NCI-H774 (cell line): ENCODE data around the gene FBXO48.
A peak's percentile ranks its signal among the peaks of the same experiment; 100 is the strongest.
"Not testable (repeated sequence)": the region's sequence is repeated elsewhere in the genome, so short reads cannot be mapped to it uniquely, and the experiment has no call there.

Experiments used
- DNase-seq: peaks from one replicate; lab custom pipeline; 2025; lab: John Stamatoyannopoulos, UW

Gene FBXO48, protein sequence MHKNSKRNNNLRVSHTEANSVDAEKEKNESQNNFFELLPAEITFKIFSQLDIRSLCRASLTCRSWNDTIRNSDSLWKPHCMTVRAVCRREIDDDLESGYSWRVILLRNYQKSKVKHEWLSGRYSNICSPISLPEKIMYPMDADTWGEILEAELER

DNA sequence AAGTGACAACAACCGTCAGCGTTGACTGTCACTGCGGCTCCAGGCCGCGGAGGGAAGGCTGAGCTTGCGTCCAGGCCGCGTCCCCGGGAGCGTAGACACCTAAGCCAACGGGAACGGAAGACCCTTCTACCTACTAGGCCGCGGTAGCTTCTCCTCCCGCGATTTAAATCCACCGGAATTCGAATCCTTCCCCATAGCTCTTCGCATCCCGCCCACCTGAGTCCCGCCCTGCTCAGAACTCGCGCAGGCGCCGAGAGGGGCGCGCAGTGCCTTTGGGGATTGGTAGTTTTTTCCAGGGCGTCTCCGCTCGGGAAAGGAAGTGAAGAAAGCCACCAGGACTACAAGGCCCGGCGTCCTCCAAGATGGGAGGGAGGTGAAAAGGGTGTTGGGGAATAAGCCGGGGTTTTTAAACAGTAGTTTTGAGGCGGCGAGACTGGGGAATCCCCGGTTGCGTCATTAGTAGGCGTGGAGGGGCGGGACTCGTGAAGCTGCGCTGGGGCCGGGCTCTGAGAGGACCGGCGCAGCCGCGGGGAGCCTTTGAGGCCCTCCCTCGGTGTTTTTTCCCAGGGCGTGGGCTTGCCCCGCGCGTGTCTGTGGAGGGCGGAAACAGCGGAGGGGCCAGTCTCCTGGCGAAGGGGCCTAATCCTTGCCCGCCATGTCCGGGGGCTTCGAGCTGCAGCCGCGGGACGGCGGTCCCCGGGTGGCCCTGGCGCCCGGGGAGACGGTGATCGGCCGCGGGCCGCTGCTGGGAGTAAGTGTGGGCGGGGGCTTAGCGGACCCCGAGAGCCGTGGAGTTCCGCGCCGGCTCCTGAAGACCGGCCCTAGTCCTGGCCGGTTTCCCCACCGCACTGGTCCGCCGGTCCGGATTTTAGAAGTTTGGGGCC, at the start of gene FBXO48, which contains the start of gene APLF:
TSS of gene FBXO48 (minus strand) at position 218 of the 884 bp plus-strand sequence. CDS start 2,149 bp downstream, outside the sequence.
TSS of gene APLF (plus strand) at position 509 of the 884 bp plus-strand sequence. CDS start at position 656, 147 bp downstream.
- DNase-seq, result peak; percentile 98

DNA sequence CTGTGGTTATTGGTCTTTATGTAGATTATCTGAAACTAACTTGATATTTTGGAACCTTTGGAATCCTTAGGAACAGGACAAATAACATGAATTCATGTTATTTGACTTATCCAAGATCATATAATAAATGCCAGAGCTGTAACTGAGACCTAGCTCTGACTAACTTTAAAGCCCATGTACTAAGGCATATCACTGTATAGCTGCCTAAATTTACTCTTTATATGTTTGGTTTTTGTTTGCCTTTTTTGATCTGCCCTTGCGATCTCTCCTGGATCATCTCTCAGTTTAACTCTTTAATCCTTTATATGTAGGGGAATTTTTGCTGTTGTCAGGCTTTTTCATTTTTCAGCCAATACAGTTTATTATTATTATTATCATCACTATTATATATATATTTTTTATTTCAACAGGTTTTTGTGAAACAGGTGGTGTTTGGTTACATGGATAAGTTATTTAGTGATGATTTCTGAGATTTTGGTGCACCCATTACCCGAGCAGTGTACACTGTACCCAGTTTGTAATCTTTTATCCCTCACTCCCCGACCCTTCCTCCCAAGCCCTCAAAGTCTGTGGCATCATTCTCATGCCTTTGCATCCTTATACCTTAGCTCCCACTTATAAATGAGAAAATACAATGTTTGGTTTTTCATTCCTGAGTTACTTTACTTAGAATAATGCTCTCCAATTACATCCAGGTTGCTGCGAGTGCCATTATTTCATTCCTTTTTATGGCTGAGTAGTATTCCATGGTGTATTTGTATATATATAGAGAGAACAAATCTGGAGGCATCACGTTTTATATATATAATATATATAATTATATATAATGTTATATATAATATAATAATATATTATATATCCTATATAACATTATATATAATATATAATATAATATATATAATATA, 49.2 kb upstream of the FBXO48 start:
- DNase-seq, result no peak

DNA sequence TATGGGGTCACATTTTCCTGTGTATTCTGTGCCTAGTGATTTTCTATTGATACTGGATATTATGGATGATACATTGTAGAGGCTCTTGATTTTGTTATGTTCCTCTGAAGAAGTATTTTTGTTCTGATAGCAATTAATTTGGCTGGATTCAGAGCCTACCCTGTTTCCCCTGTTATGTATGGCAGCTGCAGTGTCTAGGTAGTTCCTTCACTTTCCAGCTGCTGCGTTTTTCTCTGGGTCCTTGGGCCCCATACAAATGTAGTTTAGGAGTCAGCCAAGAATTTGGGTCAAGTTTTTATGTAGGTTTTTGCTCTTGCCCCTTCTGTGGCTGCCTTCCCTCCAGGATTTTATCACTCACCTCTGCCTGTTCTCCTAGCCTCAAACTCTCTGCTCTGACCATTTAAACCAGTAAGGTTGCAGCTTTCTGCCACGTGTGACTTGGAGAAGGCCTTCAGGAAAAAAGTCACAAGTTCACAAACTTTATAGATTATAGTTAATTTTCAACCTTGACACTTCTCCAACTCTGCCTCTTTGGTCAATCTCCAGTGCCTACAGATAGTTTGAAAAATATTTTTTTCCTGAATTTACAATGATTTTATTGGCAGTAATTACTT, 47.3 kb upstream of the FBXO48 start:
- DNase-seq, result no peak

DNA sequence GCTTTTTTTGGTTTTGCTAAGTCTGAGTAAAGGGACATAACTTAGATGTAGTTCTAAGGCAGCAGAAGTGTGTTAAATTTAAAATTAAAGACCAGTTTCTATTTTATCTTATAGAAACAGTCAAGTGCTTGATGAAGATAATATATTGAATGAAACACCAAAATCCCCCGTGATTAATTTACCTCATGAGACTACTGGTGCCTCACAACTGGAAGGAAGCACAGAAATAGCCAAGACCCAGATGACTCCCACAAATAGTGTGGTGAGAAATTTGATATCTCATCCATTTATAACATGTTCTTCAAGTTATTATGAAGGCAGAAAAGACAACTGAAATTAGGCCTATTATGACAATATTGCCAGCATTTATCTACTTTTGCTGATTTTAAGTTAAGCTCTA, 45.9 kb upstream of the FBXO48 start:
- no peak for DNase-seq

DNA sequence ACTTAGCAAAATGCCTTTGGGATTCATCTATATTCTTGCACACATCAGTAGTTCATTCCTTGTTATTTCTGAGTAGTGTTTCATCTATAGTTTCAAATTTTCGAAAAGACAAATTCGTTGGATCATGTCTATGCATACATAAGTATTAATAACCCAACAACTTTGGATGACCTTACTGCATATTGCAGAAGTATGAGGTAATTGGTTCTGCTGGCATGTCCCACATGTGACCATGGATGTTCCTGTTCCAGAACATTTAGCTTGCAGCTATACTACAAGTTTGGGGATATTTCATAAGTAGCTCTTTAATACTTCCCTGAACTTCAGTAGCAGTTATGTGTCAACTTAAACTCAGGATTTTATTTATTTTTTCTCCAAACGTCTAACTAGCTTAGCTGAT, 45.2 kb upstream of the FBXO48 start:
- DNase-seq, result no peak

DNA sequence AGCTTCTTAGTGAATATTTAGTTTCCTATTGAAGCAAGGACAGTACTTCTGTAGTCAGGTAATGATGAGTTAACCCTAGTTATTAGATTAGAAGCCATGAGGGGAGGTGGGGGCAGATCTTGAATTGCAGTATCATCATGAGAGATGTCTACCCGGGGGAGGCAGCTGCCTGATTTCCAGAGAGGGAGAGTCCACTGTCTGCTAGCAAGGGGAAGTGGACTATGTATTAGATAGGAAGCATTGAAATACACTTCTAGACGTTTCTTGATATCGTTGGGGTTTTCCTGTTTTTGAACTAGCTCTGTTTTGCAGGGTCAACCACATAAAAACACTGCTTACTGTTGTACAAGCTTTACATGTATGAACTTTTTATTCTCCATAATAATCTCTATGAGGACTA, 39.1 kb upstream of the FBXO48 start:
- no peak for DNase-seq

DNA sequence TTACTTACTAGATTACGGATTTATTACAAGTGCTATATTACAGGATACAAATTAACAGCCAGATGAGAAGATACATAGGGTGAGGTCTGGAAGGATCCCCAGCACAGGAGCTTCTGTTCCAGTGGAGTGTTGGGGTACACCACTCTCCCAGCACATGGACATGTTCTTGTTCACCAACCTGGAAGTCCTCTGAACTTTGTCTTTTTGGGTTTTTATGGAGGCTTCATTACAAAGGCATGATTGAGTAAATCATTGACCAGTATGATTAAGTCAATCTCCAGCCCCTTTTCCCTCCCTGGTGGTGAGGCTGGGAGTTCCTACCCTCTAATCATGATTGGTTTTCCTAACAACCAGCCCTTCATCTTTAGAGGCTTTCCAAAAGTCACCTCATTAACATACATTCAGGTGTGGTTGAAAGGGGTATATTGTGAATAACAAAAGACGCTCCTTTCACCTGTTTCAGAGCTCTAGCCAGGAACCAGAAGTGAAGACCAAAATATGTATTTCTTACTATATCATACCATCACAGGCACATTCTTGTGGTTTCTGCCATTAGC, 38.6 kb upstream of the FBXO48 start:
- DNase-seq, result no peak

DNA sequence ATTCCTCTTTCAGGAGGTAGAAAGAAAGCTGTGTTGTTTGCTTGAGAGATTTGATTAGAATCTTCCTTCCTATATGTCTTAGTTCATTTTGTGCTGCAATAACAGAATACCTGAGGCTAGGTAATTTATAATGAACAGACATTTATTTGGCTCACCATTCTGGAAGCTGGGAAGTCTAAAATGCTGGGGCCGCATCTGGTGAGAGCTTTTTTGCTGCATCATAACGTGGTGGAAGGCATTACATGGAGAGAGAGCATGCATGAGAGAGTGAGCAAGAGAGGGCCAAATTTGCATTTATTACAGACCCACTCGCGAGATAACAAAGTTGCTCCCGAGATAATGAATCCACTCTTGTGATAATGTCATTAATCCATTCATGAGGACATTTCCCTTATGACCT, 34.7 kb upstream of the FBXO48 start:
- no peak for DNase-seq

DNA sequence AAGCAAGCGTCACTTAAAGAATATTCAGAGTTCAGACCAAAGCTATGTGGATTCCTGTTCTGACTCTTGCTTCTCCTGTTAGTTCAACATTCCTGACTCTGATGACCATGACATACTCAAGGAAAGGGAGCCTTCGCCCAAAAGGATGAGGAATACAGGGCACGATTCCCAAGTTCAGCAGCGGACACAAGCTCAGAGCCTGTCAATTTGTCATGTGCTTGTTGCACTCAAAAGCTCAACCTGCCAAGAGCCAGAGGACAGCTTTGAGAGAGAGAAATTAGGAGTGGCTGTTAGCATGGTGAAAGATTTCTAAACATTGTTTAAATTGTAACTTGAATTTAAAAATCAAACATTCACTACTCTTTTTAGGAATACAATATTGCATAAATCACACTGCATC, 33.6 kb upstream of the FBXO48 start:
- no peak for DNase-seq

DNA sequence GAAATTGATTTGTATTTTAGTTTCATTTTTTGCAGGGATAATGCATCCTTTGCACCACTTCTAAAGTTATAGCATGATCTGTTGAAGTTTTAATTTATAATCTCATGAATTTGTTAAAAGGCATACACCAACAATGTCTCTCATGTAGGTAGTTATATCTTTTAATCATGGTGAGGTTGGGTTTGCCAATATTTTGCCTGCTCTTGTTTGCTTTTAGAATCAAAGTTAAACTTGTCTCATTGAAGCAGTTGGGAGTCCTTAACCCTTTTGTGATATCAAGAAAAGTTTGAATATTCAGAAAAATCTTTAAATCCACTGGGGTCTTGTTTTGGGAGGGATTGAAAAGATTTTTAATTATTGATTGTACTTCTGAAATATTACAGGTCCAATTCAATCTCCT, 32.0 kb upstream of the FBXO48 start:
- DNase-seq, result no peak

DNA sequence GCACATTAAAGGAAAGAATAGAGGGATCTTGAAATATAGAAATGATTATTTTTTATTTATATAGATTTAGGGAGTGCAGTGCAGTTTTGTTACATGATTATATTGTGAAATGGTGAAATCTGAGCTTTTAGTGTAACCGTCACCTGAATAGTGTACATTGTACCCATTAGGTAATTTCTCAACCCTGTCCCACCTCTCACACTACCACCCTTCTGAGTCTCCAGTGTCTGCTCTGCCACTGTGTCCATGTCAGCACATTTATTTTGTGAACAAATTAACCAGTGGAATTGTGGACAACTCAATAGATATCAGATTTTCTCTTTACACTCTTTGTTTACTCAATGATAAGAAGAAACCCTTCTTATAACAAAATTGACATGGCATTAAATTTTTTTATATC, 24.5 kb upstream of the FBXO48 start:
- DNase-seq, result no peak

DNA sequence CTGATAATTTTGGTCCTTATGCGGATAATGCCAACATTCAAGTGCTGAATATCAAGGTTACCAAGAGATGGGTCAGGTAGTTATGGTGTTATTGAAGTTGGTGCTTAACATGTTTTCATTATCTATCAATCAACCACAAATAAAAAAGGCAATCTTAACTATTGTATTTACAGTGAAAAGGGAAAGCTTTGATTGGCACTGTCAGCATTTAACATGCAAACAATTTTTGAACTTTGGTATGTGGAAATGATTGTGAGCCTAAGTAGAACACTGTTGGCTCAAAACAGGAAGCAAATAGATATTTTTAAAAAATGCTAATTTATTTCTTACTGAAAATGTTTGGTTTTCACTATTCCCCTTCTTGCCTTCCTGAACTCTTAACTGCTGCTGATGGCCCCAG, 22.2 kb upstream of the FBXO48 start:
- no peak for DNase-seq

DNA sequence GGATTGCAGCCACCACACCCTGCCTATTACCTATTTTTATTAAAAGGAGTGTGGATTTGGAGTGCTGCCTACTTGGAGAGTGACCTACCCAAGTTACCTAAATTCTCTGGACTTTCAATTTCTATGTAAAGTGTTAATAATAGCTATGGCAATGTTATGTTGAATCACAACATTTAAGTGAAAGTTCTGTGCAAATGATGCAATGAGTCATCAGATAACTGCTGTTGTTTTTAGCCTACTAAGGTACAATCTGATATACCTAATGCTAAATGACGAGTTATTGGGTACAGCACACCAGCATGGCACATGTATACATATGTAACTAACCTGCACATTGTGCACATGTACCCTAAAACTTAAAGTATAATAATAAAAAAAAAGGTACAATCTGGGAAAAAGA, 21.5 kb upstream of the FBXO48 start:
- DNase-seq, result not testable (repeated sequence)

DNA sequence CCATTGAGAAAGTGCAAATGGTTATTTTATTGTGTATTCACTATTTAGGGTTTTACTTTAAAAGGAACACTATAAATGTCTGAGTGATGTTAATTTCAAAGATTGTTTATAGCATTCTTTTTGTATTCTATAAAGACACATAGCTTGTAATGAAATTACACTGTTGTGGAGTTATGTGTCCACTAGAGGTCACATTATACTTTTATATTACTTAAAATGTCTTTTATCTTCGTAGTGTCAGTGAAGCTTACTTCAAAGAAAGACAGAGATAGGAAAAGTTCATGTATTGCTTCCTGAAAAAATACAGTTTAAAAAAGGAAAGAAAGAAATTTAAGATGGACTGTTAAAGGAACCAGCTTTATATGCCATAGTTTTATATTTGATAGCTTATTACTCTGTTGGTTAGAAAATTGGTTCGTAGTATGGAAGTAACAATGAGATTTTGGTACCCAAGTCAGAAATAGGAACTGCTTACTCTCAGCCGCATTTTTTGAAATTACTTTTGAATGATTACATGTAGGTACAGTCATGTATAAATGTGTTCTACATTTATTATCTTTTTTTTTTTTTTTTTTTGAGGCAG, 20.8 kb upstream of the FBXO48 start:
- DNase-seq, result peak; percentile 19

DNA sequence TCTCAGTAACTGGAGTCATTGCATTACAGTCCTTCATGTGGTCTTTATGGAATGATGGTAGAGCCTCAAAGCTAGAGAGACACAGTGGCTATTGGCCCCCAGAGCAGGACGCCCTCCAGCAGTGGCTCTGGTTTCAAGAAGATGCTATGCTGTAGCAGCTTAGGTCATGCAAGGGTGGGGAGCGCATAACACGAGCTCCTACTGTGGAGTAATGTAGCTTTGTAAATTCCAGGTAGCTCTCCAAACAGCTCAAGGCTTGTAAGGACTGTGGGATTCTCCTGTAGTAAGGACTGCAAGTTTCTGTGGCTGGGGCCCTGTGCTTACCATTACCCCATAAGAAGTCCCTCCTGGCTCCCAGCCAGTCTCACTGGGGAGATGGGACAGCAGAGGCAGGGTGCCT, 15.9 kb upstream of the FBXO48 start:
- DNase-seq, result no peak

DNA sequence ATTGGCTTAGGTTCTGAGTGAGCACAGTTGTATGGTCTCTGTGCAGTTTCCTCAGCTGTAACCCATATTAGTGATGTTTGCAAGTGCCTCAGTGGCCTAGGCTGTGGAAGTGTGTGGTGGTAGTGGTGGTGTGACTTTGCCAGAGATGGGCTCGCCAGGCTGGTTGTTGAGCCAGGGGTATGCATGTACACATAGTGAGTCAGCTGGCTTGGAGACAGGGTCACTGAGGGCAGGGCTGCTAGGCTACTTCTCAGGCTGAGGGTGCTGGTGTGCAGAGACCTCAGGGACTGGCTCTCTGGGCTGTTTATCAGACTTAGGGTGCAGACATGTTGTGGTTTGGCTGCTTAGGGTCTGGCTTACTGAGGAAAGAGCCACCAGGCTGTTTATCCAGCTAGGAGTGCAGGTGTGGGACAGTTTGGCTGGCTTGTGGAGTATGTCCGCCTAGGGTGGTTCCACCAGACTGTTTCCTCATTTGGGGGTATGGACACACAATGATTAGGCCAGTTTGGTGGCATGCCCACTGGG, 15.3 kb upstream of the FBXO48 start:
- no peak for DNase-seq

DNA sequence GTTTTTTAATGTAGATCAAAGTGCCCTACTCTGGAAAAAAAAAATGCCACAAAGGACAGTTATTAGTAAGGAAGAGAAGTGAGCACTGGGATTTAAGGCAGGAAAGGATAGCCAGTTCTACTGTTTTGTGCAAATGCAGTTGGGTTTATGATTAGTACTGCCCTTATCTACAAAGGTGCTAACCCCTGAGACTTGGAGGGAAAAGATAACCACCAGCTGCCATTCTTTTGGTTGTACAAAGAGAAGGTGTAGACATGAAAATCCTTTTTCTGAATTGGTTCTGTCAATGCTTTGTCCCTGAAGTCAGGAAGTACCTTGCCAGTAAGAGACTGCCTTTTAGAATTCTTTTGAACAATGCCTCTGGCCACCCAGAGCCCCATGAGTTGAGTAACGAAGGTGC, 11.6 kb upstream of the FBXO48 start:
- no peak for DNase-seq

DNA sequence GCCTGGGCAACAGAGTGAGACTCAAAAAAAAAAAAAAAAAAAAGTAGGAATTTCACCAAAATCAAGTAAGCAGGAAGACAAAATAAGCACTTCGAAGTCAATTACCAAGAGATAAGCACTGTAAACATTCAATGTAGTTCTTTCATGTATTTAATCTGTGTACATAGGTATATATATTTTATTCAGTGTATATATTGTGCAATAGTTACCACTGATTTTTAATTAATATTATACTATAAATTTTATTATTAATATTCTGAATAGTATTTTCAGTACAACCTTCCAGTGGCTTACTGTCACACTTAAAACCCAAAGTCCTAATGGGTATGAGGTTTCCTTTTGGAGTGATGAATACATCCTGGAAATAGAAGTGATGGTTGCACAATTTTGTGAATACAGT, 9.4 kb upstream of the FBXO48 start:
- no peak for DNase-seq

DNA sequence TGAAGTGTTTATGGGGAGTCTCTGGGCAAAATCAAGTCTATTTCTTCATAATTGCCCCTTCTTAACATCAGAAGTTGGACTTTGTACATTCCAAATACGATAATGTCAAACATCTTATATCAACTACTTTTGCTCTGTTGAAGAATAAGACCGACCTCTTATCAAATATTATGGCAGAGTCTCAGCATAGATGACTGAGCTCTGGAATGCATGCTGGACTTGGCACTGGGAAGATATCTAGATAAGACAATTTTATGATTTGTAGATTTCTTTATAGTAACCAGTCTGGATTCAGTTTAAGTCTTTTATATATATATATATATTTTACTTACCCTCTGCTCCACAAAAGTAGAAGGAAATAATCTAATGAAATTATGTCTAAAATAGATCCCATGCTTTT, 8.5 kb upstream of the FBXO48 start:
- DNase-seq, result no peak

DNA sequence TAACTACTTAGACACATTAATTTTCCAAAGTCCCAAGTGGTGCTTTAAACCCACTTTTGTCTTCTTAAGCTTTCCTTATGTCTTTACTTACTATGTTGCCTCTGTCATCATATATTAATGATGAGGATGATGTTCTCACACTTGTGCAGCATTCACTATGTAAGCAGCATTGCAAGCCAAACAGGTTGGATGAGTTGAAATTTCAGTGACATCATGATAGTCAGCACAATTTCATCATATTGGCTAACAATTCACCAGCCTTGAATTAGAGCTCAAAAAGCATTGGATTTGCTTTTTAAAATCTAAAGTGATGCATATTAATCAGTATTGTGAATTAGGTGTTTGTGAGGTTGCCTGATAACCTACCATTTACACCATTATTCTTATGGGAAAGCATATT, 8.0 kb upstream of the FBXO48 start:
- no peak for DNase-seq

DNA sequence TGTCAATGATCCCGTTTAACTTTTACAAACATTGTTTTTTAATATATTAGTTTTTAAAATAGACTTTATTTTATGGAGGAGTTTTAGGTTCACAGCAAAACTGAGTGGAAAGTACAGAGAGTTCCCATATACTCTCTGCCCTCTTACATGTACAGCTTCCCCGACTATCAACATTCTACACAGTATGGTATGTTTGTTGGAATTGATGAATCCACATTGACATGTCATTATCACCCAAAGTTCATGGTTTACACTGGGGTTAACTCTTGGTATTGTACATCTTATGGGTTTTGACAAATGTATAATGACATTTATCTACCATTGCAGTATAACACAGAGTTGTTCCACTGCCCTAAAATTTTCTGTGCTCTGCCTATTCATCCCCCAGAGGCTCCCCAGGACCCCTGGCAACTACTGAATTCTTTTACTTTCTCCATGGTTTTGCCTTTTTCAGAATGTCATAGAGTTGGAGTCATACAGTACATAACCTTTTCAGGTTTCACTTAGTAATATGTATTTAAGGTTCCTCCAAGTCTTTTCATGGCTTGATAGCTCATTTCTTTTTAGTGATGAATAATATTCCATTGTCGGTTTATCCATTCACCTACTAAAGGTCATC, 5.8 kb upstream of the FBXO48 start:
- DNase-seq, result no peak
